SU-DHL-6 (cell line): ENCODE measurements around the gene SMIM41.

Source experiments
- EZH2phosphoT487 ChIP-seq: fragments of 200-600 bp; sonication (generic), shearing (Covaris generic); conservative IDR thresholded peaks from 2 replicates; pipeline ENCODE4 v1.6.1; 2018; ENCODE audit warnings: mild to moderate bottlenecking, antibody characterized with exemption, low read length, moderate library complexity, mixed read lengths
- TF ChIP-seq, protein P1 (sequence below): fragments of 200-600 bp; sonication (generic); IDR thresholded peaks from one replicate; pipeline ENCODE4 v1.5.1; 2017; ENCODE audit warnings: antibody characterized with exemption, mild to moderate bottlenecking, low read length, moderate library complexity; ENCODE audit not compliant: insufficient read depth, poor library complexity, severe bottlenecking

DNA sequence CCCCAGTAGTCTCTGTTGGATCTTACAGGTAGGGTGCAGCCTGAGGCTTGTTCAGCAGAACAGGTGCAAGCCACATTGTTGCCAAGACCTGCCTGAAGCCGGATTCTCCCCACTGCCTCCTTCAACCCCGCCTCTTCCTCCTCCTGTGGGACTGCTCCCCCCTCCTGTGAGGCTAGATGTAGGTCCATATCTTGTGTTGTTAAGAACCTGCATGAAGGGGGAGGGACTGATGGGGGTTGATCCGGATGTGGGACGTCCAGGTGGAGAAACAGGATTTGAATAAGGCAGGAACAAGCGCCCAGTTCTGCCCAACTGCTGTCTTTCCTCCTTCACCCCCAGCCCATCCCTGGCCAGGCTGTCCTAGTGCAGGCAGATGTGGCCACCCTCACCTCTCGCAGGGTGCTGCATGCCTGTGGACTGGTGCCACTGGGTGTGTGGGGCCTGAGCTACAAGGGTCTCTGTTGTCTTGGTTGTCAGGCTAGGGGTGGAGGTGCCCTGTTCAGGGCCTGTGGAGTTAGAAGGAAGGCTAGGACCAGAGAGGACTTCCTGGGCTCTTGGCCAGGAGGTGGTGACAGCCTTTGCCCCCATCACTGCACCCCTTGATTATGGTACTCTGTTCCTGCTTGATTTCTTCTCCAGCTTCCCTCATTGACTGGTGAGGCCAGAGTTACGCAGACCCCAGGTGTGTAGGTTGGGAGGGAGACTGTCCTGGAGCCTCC is 26.9 kb upstream of the SMIM41 start:
- TF ChIP-seq, protein P1, sequence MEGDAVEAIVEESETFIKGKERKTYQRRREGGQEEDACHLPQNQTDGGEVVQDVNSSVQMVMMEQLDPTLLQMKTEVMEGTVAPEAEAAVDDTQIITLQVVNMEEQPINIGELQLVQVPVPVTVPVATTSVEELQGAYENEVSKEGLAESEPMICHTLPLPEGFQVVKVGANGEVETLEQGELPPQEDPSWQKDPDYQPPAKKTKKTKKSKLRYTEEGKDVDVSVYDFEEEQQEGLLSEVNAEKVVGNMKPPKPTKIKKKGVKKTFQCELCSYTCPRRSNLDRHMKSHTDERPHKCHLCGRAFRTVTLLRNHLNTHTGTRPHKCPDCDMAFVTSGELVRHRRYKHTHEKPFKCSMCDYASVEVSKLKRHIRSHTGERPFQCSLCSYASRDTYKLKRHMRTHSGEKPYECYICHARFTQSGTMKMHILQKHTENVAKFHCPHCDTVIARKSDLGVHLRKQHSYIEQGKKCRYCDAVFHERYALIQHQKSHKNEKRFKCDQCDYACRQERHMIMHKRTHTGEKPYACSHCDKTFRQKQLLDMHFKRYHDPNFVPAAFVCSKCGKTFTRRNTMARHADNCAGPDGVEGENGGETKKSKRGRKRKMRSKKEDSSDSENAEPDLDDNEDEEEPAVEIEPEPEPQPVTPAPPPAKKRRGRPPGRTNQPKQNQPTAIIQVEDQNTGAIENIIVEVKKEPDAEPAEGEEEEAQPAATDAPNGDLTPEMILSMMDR, result no peak
- TF ChIP-seq EZH2phosphoT487, result no peak
